Osteoblast (primary cell): Measurements from ENCODE around the gene SIPA1L3. TPM values are rescaled to one million over a fixed set of nuclear protein-coding genes. Genes with fewer than 3 reads are reported as not detected.

ENCODE experiments used
- DNase-seq: peaks from one replicate; pipeline ENCODE4 v3.0.0; 2011; ENCODE audit warnings: low spot score, mixed read lengths; ENCODE audit not compliant: insufficient read length; ENCODE audit errors: missing footprints
- H2AFZ ChIP-seq: 2 replicates; pipeline ENCODE4 v1.6.0; 2011; ENCODE audit warnings: mild to moderate bottlenecking, low read length
- H3K27ac ChIP-seq: 2 replicates; pipeline ENCODE4 v1.5.1; 2011; ENCODE audit warnings: mild to moderate bottlenecking, low read depth, low read length, moderate library complexity
- H3K27me3 ChIP-seq: 2 replicates; pipeline ENCODE4 v1.6.0; 2012; ENCODE audit warnings: mild to moderate bottlenecking, control low read depth, inconsistent platforms, low read length, moderate library complexity; ENCODE audit not compliant: insufficient read depth
- H3K36me3 ChIP-seq: 2 replicates; pipeline ENCODE4 v1.5.1; 2011; ENCODE audit warnings: mild to moderate bottlenecking, low read length, control low read depth, moderate library complexity; ENCODE audit not compliant: insufficient read depth
- H3K4me1 ChIP-seq: 2 replicates; pipeline ENCODE4 v1.5.1; 2011; ENCODE audit warnings: mild to moderate bottlenecking, low read length, control low read depth, moderate library complexity; ENCODE audit not compliant: insufficient read depth
- H3K4me2 ChIP-seq: 2 replicates; pipeline ENCODE4 v1.6.0; 2011; ENCODE audit warnings: mild to moderate bottlenecking, low read length; ENCODE audit not compliant: insufficient read depth
- H3K4me3 ChIP-seq: fragments of 200-600 bp; sonication (generic); 3 replicates; pipeline ENCODE4 v1.5.1; 2012; ENCODE audit warnings: mild to moderate bottlenecking, low read length, inconsistent platforms; ENCODE audit not compliant: insufficient read depth
- H3K79me2 ChIP-seq: 2 replicates; pipeline ENCODE4 v1.6.0; 2012; ENCODE audit warnings: mild to moderate bottlenecking, low read length, control low read depth, inconsistent platforms; ENCODE audit not compliant: insufficient read depth
- H3K9me3 ChIP-seq: 2 replicates; pipeline ENCODE4 v1.5.1; 2011; ENCODE audit warnings: low read depth, low read length, control low read depth
- H4K20me1 ChIP-seq: 2 replicates; pipeline ENCODE4 v1.6.0; 2012; ENCODE audit warnings: mild to moderate bottlenecking, low read length, control low read depth; ENCODE audit not compliant: insufficient read depth
- total RNA-seq: library from RNA; depleted of rRNA; stranded (reverse); fragments of >200 nt; gene quantifications from 2 replicates; pipeline ENCODE4 v1.2.3, GENCODE V29; 2012
- TF ChIP-seq, protein P1 (sequence below): IDR thresholded peaks from 2 replicates; pipeline ENCODE4 v1.5.1; 2011; ENCODE audit warnings: mild to moderate bottlenecking, low read depth, low read length, moderate library complexity; ENCODE audit errors: extremely low read depth

SIPA1L3 gene
- total RNA-seq, 1 donor = 17.4 TPM

DNA sequence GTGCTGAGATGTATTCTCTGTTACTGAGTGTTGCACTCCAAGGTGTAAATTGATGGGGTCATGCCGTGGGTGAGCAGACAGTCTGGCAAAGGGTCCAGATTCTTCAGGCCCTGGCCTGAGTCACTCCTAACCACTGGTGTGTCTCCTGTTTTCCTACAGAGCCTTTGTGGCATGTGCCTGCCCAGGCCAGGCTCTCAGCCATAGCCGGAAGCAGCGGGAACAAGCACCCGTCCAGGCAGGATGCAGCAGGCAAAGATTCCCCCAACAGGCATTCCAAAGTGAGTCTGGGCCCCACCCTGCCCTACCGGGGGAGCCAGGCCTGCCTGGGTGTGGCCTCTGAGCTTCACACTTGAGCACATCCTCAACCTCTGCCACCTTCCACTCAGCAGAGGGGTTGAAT lies 255.1 kb downstream of the SIPA1L3 start:
- Histone ChIP-seq H3K4me3 (no peak overlapping the region), H3K36me3 (peaks cover 50% of the 10 kb centered on the region), H3K27ac (no peak overlapping the region), H2AFZ (no peak overlapping the region), H3K4me1 (no peaks in the 10 kb centered on the region), H3K79me2 (no peaks in the 10 kb centered on the region), H3K4me2 (no peak overlapping the region), H3K27me3 (no peaks in the 10 kb centered on the region), H3K9me3 (peaks cover 6% of the 10 kb centered on the region), H4K20me1 (no peaks in the 10 kb centered on the region)
- TF ChIP-seq, protein P1, sequence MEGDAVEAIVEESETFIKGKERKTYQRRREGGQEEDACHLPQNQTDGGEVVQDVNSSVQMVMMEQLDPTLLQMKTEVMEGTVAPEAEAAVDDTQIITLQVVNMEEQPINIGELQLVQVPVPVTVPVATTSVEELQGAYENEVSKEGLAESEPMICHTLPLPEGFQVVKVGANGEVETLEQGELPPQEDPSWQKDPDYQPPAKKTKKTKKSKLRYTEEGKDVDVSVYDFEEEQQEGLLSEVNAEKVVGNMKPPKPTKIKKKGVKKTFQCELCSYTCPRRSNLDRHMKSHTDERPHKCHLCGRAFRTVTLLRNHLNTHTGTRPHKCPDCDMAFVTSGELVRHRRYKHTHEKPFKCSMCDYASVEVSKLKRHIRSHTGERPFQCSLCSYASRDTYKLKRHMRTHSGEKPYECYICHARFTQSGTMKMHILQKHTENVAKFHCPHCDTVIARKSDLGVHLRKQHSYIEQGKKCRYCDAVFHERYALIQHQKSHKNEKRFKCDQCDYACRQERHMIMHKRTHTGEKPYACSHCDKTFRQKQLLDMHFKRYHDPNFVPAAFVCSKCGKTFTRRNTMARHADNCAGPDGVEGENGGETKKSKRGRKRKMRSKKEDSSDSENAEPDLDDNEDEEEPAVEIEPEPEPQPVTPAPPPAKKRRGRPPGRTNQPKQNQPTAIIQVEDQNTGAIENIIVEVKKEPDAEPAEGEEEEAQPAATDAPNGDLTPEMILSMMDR = no peak
- peak; percentile 87 for DNase-seq

- no peaks in the 10 kb centered on the region for H3K27me3 ChIP-seq
- DNase-seq = no peak
- no peaks in the 10 kb centered on the region for H4K20me1 ChIP-seq
- H3K27ac ChIP-seq = no peak overlapping the region
- TF ChIP-seq, protein P1 = no peak
- H3K4me2 ChIP-seq = no peak overlapping the region
- no peak overlapping the region for H3K4me3 ChIP-seq
- H3K36me3 ChIP-seq = peaks cover 50% of the 10 kb centered on the region
- no peaks in the 10 kb centered on the region for H3K79me2 ChIP-seq
- no peaks in the 10 kb centered on the region for H3K4me1 ChIP-seq
- H3K9me3 ChIP-seq = peaks cover 6% of the 10 kb centered on the region
- no peak overlapping the region for H2AFZ ChIP-seq
Measured at GRCh38 chr19:38162632-38163031, 255.6 kb downstream of the SIPA1L3 start.

DNA sequence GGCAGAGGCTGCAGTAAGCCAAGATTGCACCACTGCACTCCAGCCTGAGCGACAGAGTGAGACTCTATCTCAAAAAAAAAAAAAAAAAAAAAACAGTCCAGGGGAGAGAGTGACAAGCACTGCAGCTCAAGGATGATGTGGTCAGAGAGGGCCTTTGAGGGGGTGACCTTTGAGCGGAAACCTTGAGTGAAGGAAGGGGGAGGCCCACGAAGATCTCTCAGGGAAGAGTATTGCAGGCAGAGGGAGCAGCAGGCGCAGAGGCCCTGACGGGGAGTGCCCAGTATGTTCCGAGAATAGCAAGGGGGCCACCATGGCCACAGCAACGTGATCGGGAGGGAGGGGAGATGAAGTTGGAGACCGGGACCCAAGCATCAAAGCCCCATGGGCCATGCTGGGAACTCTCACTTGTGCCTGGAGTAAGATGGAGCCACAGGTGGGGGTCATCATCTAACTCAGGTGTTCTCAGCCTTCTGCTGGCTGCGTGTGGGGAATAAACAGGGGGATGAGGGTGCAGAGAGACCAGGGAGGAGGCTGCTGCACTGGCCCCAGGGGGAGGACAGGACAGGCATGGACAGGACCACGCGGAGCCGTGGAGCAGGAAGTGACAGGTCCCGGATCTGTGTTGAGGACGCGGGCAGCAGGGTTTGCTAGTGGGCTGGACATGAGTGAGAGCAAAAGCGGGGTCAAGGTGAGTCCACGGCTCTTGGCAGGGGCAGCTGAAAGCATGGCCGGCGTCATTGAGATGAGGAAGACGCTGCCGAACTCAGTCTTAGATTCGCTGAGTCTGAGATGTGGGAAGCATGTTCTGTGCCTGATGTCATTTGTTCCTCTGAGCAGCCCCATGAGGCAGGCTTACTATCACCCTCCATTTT lies 256.6 kb downstream of the SIPA1L3 start:
- Histone ChIP-seq H3K27me3 (no peaks in the 10 kb centered on the region), H2AFZ (no peak overlapping the region), H3K79me2 (no peaks in the 10 kb centered on the region), H4K20me1 (no peaks in the 10 kb centered on the region), H3K9me3 (peaks cover 6% of the 10 kb centered on the region), H3K4me2 (no peak overlapping the region), H3K4me1 (no peaks in the 10 kb centered on the region), H3K27ac (no peak overlapping the region), H3K36me3 (peaks cover 55% of the 10 kb centered on the region), H3K4me3 (no peak overlapping the region)
- DNase-seq = no peak
- TF ChIP-seq, protein P1 = no peak

DNA sequence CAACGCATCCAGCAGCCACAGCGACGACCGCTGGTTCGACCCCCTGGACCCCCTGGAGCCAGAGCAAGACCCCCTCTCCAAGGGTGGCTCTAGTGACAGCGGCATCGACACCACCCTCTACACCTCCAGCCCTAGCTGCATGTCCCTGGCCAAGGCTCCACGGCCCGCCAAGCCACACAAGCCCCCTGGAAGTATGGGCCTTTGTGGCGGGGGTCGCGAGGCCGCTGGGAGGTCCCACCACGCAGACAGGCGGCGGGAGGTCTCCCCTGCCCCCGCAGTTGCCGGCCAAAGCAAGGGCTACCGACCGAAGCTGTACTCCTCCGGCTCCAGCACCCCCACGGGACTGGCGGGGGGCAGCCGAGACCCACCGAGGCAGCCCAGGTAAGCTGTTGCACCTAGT lies 257.5 kb downstream of the SIPA1L3 start:
- Histone ChIP-seq H3K27ac (no peak overlapping the region), H3K9me3 (peaks cover 6% of the 10 kb centered on the region), H3K79me2 (no peaks in the 10 kb centered on the region), H4K20me1 (no peaks in the 10 kb centered on the region), H3K4me3 (no peak overlapping the region), H2AFZ (no peak overlapping the region), H3K4me1 (no peaks in the 10 kb centered on the region), H3K4me2 (no peak overlapping the region), H3K27me3 (no peaks in the 10 kb centered on the region), H3K36me3 (peaks cover 60% of the 10 kb centered on the region)
- TF ChIP-seq, protein P1 = no peak
- no peak for DNase-seq
